Testis (tissue), 2 donors: ENCODE measurements around the gene SDE2.

Source experiments
- POLR2A ChIP-seq: fragments of 450-650 bp; IDR thresholded peaks from one replicate; pipeline ENCODE4 v1.6.1; 2017; ENCODE audit warnings: antibody characterized with exemption, mild to moderate bottlenecking, moderate library complexity
- TF ChIP-seq, protein P1 (sequence below), 3 experiments: fragments of 450-650 bp in 2 of 3; fragments of 200-600 bp in 1 of 3; sonication (generic) in 1 of 3; IDR thresholded peaks; one replicate each; pipeline ENCODE4 v1.5.1; 2016 to 2019; ENCODE audit warnings: antibody characterized with exemption in 3 of 3, mild to moderate bottlenecking in 2 of 3, moderate library complexity in 1 of 3

DNA sequence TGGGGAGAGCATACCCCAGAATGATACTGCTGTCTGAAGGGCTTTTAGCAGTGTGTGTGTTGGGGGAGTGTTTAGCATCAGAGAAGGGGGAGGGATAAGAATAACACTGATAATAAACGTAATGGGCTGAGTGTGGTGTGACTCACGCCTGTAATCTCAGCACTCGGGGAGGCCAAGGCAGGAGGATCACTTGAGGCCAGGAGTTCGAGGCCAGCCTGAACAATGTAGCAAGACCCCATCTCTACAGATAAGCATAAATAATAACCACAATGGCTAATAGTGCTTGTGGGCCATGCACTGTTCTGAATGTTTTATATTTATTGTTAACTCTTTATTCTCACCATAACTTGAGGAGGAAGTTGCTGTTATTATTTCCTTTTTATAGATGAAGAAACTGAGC is 55.6 kb downstream of the SDE2 start:
- TF ChIP-seq, protein P1, sequence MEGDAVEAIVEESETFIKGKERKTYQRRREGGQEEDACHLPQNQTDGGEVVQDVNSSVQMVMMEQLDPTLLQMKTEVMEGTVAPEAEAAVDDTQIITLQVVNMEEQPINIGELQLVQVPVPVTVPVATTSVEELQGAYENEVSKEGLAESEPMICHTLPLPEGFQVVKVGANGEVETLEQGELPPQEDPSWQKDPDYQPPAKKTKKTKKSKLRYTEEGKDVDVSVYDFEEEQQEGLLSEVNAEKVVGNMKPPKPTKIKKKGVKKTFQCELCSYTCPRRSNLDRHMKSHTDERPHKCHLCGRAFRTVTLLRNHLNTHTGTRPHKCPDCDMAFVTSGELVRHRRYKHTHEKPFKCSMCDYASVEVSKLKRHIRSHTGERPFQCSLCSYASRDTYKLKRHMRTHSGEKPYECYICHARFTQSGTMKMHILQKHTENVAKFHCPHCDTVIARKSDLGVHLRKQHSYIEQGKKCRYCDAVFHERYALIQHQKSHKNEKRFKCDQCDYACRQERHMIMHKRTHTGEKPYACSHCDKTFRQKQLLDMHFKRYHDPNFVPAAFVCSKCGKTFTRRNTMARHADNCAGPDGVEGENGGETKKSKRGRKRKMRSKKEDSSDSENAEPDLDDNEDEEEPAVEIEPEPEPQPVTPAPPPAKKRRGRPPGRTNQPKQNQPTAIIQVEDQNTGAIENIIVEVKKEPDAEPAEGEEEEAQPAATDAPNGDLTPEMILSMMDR (IDR thresholded peaks at IDR 0.05) = no peak
- TF ChIP-seq POLR2A = no peak
